ENCODE results near the gene MAVS.
"Not testable (repeated sequence)": the region's sequence is repeated elsewhere in the genome, so short reads cannot be mapped to it uniquely, and the experiment has no call there.

The MAVS gene

GRCh38 chr20:3888622-3889488, 42.2 kb downstream of the MAVS start, which contains the start of gene PANK2:
PANK2 (plus strand) TSS chr20:3889387.
- peak; percentile 93 to 95 for DNase-seq (ENCODE audit: low read depth in 2 of 2)

- no peak for DNase-seq (ENCODE audit: low read depth in 2 of 2)
These were observed 43.1 kb downstream of the MAVS start for GRCh38 chr20:3889489-3890397.

GRCh38 chr20:3890398-3890751, 43.7 kb downstream of the MAVS start:
- no peak for DNase-seq (ENCODE audit: low read depth in 2 of 2)

GRCh38 chr20:3890999-3891929, 44.6 kb downstream of the MAVS start:
- DNase-seq (ENCODE audit: low read depth in 2 of 2), result no peak

GRCh38 chr20:3894796-3895195, 48.2 kb downstream of the MAVS start:
- no peak for DNase-seq (ENCODE audit: low read depth in 2 of 2)

- no peak for DNase-seq (ENCODE audit: low read depth in 2 of 2)
These were observed 49.7 kb downstream of the MAVS start for GRCh38 chr20:3896302-3896701.

GRCh38 chr20:3896853-3897583, 50.4 kb downstream of the MAVS start:
- DNase-seq (ENCODE audit: low read depth in 2 of 2), result no peak

- not testable (repeated sequence) for DNase-seq (ENCODE audit: low read depth in 2 of 2)
These were observed 51.5 kb downstream of the MAVS start for GRCh38 chr20:3898181-3898580.

- DNase-seq (ENCODE audit: low read depth in 2 of 2), result no peak
These were observed 52.0 kb downstream of the MAVS start for GRCh38 chr20:3898639-3899038.

- no peak for DNase-seq (ENCODE audit: low read depth in 2 of 2)
These were observed 53.6 kb downstream of the MAVS start for GRCh38 chr20:3900187-3900604.

GRCh38 chr20:3901028-3901705, 54.5 kb downstream of the MAVS start:
- no peak for DNase-seq (ENCODE audit: low read depth in 2 of 2)

- DNase-seq (ENCODE audit: low read depth in 2 of 2), result no peak
These were observed 55.2 kb downstream of the MAVS start for GRCh38 chr20:3901706-3902440.

- no peak for DNase-seq (ENCODE audit: low read depth in 2 of 2)
These were observed 55.8 kb downstream of the MAVS start for GRCh38 chr20:3902446-3902845.

- no peak for DNase-seq (ENCODE audit: low read depth in 2 of 2)
These were observed 57.6 kb downstream of the MAVS start for GRCh38 chr20:3904224-3904623.

GRCh38 chr20:3904857-3905256, 58.2 kb downstream of the MAVS start:
- DNase-seq (ENCODE audit: low read depth in 2 of 2), result no peak

GRCh38 chr20:3906744-3907721, 60.4 kb downstream of the MAVS start:
- not testable (repeated sequence) for DNase-seq (ENCODE audit: low read depth in 2 of 2)

GRCh38 chr20:3908667-3909066, 62.0 kb downstream of the MAVS start:
- DNase-seq (ENCODE audit: low read depth in 2 of 2), result no peak

- DNase-seq (ENCODE audit: low read depth in 2 of 2), result no peak
These were observed 63.3 kb downstream of the MAVS start for GRCh38 chr20:3909952-3910366.
